ENCODE measurements around the gene HERC3. TPM values are rescaled to one million over a fixed set of nuclear protein-coding genes. Genes with fewer than 3 reads are reported as not detected.

Gene HERC3
- total RNA-seq, 4 donors from 2014 or later: 45.0 to 60.7 (median 51.9) TPM

DNA sequence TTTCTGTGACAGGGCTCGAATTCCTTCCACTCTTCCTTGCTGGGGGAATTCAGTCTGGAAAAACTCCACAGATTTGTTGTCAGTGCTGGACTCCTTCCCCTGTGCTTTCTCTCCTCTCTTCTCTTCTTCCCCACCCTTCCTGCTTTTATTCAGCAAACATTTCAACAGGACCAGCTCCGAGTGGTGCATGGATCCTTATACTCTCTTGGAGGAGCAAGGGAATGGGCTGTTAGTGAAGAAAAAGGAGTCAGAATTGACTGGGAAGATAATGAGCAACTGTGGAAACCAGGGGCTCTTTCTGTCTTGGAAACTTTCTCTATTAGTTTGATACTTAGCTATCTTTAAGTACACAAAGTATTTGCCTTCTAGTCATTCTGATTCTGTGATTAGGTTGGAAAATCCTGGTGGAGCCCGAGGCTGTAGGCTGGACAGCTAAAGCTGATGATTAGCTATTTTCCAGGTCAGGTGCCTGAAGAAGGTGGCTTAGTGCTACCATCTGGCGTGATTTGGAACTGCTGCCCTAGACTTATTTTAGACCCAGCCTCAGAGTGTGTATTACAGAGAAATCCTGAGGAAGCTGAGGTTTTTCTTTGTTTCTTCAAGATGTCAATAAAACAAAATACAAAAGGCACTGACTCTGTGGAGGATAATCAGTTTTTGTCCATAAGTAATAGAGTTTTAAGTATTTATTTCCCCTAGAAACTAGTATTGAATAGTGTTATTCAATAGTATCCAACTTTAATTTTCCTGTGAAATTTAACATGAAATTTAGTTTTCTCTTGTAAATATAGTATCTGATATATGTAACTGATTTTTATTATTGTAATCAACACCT lies 67.0 kb downstream of the HERC3 start:
- Histone ChIP-seq H3K9me3 (no peaks in the 10 kb centered on the region), H3K36me3 (peaks cover 0 to 52% of the 10 kb centered on the region in 2 donors), H3K4me1 (peaks cover 9 to 27% (median 11%) of the 10 kb centered on the region in 3 donors), H3K4me3 (no peak overlapping the region), H3K27ac (peak overlapping the region; percentile 61 to 71 (median 66)), H3K27me3 (no peaks in the 10 kb centered on the region)
- TF ChIP-seq POLR2A (IDR thresholded peaks at IDR 0.05): no peak
- TF ChIP-seq, protein P1, sequence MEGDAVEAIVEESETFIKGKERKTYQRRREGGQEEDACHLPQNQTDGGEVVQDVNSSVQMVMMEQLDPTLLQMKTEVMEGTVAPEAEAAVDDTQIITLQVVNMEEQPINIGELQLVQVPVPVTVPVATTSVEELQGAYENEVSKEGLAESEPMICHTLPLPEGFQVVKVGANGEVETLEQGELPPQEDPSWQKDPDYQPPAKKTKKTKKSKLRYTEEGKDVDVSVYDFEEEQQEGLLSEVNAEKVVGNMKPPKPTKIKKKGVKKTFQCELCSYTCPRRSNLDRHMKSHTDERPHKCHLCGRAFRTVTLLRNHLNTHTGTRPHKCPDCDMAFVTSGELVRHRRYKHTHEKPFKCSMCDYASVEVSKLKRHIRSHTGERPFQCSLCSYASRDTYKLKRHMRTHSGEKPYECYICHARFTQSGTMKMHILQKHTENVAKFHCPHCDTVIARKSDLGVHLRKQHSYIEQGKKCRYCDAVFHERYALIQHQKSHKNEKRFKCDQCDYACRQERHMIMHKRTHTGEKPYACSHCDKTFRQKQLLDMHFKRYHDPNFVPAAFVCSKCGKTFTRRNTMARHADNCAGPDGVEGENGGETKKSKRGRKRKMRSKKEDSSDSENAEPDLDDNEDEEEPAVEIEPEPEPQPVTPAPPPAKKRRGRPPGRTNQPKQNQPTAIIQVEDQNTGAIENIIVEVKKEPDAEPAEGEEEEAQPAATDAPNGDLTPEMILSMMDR (IDR thresholded peaks at IDR 0.05): peak; percentile 81 to 89 (median 82)
- WGBS, 2 donors (ENCODE audit: low coverage in 1 of 2): 9 to 10% methylated on average over 4 of the region's 4 CpGs
- peak; percentile 90 for ATAC-seq

GRCh38 chr4:88659890-88660208 lies 67.6 kb downstream of the HERC3 start:
- H3K36me3 ChIP-seq: peaks cover 0 to 53% of the 10 kb centered on the region in 2 donors
- no peak overlapping the region for H3K27ac ChIP-seq
- no peaks in the 10 kb centered on the region for H3K27me3 ChIP-seq
- H3K9me3 ChIP-seq: no peaks in the 10 kb centered on the region
- H3K4me1 ChIP-seq: peaks cover 9 to 27% (median 11%) of the 10 kb centered on the region in 3 donors
- no peak for ATAC-seq
- H3K4me3 ChIP-seq: no peak overlapping the region
- TF ChIP-seq POLR2AphosphoS5 (IDR thresholded peaks at IDR 0.05) (no peak), POLR2A (IDR thresholded peaks at IDR 0.05) (no peak), EP300 (IDR thresholded peaks at IDR 0.05) (no peak)
- TF ChIP-seq, protein P1 (IDR thresholded peaks at IDR 0.05): no peak

- no peak for ATAC-seq
- peaks cover 9 to 27% (median 11%) of the 10 kb centered on the region in 3 donors for H3K4me1 ChIP-seq
- H3K36me3 ChIP-seq: peaks cover 0 to 53% of the 10 kb centered on the region in 2 donors
- WGBS, 2 donors (ENCODE audit: low coverage in 1 of 2): 78 to 92% methylated on average over 3 to 7 of the region's 7 CpGs
- no peak for TF ChIP-seq POLR2AphosphoS5 (IDR thresholded peaks at IDR 0.05)
- no peak overlapping the region for H3K27ac ChIP-seq
- no peaks in the 10 kb centered on the region for H3K9me3 ChIP-seq
- no peaks in the 10 kb centered on the region for H3K27me3 ChIP-seq
- H3K4me3 ChIP-seq: no peak overlapping the region
Observed at GRCh38 chr4:88660446-88661294, 68.4 kb downstream of the HERC3 start.

- Histone ChIP-seq H3K4me3 (no peak overlapping the region), H3K36me3 (peaks cover 0 to 46% of the 10 kb centered on the region in 2 donors), H3K9me3 (no peaks in the 10 kb centered on the region), H3K4me1 (peaks cover 9 to 27% (median 11%) of the 10 kb centered on the region in 3 donors), H3K27ac (no peak overlapping the region), H3K27me3 (no peaks in the 10 kb centered on the region)
- WGBS, 2 donors (ENCODE audit: low coverage in 1 of 2): 72 to 75% methylated on average over 2 of the region's 2 CpGs
- ATAC-seq: no peak
- TF ChIP-seq EP300 (IDR thresholded peaks at IDR 0.05) (no peak), POLR2A (IDR thresholded peaks at IDR 0.05) (no peak), POLR2AphosphoS5 (IDR thresholded peaks at IDR 0.05) (no peak)
- TF ChIP-seq, protein P1 (IDR thresholded peaks at IDR 0.05): no peak
Observed at GRCh38 chr4:88661739-88662138, 69.5 kb downstream of the HERC3 start.

GRCh38 chr4:88672987-88673386 lies 80.7 kb downstream of the HERC3 start:
- WGBS, 2 donors (ENCODE audit: low coverage in 1 of 2): 55 to 72% methylated on average over 4 to 5 of the region's 5 CpGs
- Histone ChIP-seq H3K4me3 (no peak overlapping the region), H3K36me3 (peaks cover 0 to 56% of the 10 kb centered on the region in 2 donors), H3K9me3 (no peaks in the 10 kb centered on the region), H3K4me1 (no peaks in the 10 kb centered on the region), H3K27me3 (no peaks in the 10 kb centered on the region), H3K27ac (no peak overlapping the region)
- no peak for ATAC-seq
- TF ChIP-seq EP300 (IDR thresholded peaks at IDR 0.05) (no peak), POLR2AphosphoS5 (IDR thresholded peaks at IDR 0.05) (no peak)
- TF ChIP-seq, protein P1 (IDR thresholded peaks at IDR 0.05): peak in 2 of 4 experiments; percentile 15 to 47

Measured in gastroesophageal sphincter (tissue), 4 donors.